Stimulated activated naive CD8-positive, alpha-beta T cell treated with anti-CD3 and anti-CD28 coated beads, Interleukin-15, Interleukin-2, amounts not matched to agents 100 ng/mL and 50 ng/mL, for 24 hours (primary cell): ENCODE results near the gene MYMK.
"Not testable (repeated sequence)": the region's sequence is repeated elsewhere in the genome, so short reads cannot be mapped to it uniquely, and the experiment has no call there.

Experiments
- H3K27ac Mint-ChIP-seq: one replicate; pipeline ENCODE4 v1.8.0; 2021; ENCODE audit warnings: mild to moderate bottlenecking, mixed read lengths
- H3K27me3 Mint-ChIP-seq: one replicate; pipeline ENCODE4 v1.8.0; 2021; ENCODE audit warnings: mixed read lengths
- H3K36me3 Mint-ChIP-seq: one replicate; pipeline ENCODE4 v1.8.0; 2021; ENCODE audit warnings: low read depth, mixed read lengths
- H3K4me1 Mint-ChIP-seq: one replicate; pipeline ENCODE4 v1.8.0; 2021; ENCODE audit warnings: low read depth, mixed read lengths
- H3K4me3 Mint-ChIP-seq: one replicate; pipeline ENCODE4 v1.8.0; 2021; ENCODE audit warnings: mild to moderate bottlenecking, mixed read lengths
- H3K9me3 Mint-ChIP-seq: one replicate; pipeline ENCODE4 v1.8.0; 2021; ENCODE audit warnings: mixed read lengths

Gene MYMK

GRCh38 chr9:133524679-133525228 lies at the start of gene MYMK:
Gene MYMK, minus strand, starts transcription at chr9:133524959. Its CDS starts 115 bp downstream, at chr9:133524844.
- no peaks in the 10 kb centered on the region for H3K27me3 Mint-ChIP-seq
- H3K36me3 Mint-ChIP-seq, result no peaks in the 10 kb centered on the region
- H3K9me3 Mint-ChIP-seq, result no peaks in the 10 kb centered on the region
- H3K4me3 Mint-ChIP-seq, result no peak within 1 kb of the TSS
- no peaks in the 10 kb centered on the region for H3K4me1 Mint-ChIP-seq
- no peak within 1 kb of the TSS for H3K27ac Mint-ChIP-seq

GRCh38 chr9:133573791-133574515 lies 49.2 kb upstream of the MYMK start:
- Mint-ChIP-seq H3K4me3 (no peak overlapping the region), H3K27ac (no peak overlapping the region), H3K9me3 (no peaks in the 10 kb centered on the region), H3K27me3 (peaks cover 13% of the 10 kb centered on the region), H3K36me3 (no peaks in the 10 kb centered on the region), H3K4me1 (peaks cover 7% of the 10 kb centered on the region)

- Mint-ChIP-seq H3K9me3 (no peaks in the 10 kb centered on the region), H3K36me3 (no peaks in the 10 kb centered on the region), H3K27ac (no peak overlapping the region), H3K4me3 (no peak overlapping the region), H3K27me3 (peaks cover 8% of the 10 kb centered on the region), H3K4me1 (peaks cover 7% of the 10 kb centered on the region)
Observed at GRCh38 chr9:133572821-133573361, 48.1 kb upstream of the MYMK start.

- Mint-ChIP-seq H3K4me3 (no peak overlapping the region), H3K36me3 (no peaks in the 10 kb centered on the region), H3K4me1 (peaks cover 7% of the 10 kb centered on the region), H3K9me3 (no peaks in the 10 kb centered on the region), H3K27ac (no peak overlapping the region), H3K27me3 (peaks cover 7% of the 10 kb centered on the region)
Observed at GRCh38 chr9:133571896-133572595, 47.3 kb upstream of the MYMK start.

GRCh38 chr9:133571391-133571890 lies 46.7 kb upstream of the MYMK start:
- Mint-ChIP-seq H3K27me3 (peaks cover 1% of the 10 kb centered on the region), H3K36me3 (no peaks in the 10 kb centered on the region), H3K9me3 (no peaks in the 10 kb centered on the region), H3K4me3 (no peak overlapping the region), H3K4me1 (peaks cover 1% of the 10 kb centered on the region), H3K27ac (no peak overlapping the region)

- Mint-ChIP-seq H3K4me3 (no peak overlapping the region), H3K36me3 (no peaks in the 10 kb centered on the region), H3K27ac (no peak overlapping the region), H3K9me3 (no peaks in the 10 kb centered on the region), H3K27me3 (no peaks in the 10 kb centered on the region), H3K4me1 (no peaks in the 10 kb centered on the region)
Observed at GRCh38 chr9:133570691-133571080, 45.9 kb upstream of the MYMK start.

- Mint-ChIP-seq H3K27me3 (no peaks in the 10 kb centered on the region), H3K9me3 (no peaks in the 10 kb centered on the region), H3K36me3 (no peaks in the 10 kb centered on the region), H3K4me1 (no peaks in the 10 kb centered on the region), H3K27ac (no peak overlapping the region), H3K4me3 (no peak overlapping the region)
Observed at GRCh38 chr9:133569891-133570690, 45.3 kb upstream of the MYMK start.

GRCh38 chr9:133569121-133569785 lies 44.5 kb upstream of the MYMK start:
- no peaks in the 10 kb centered on the region for H3K27me3 Mint-ChIP-seq
- H3K36me3 Mint-ChIP-seq, result no peaks in the 10 kb centered on the region

GRCh38 chr9:133568186-133568585 lies 43.4 kb upstream of the MYMK start:
- peaks cover 3% of the 10 kb centered on the region for H3K4me1 Mint-ChIP-seq
- H3K27me3 Mint-ChIP-seq, result no peaks in the 10 kb centered on the region
- H3K27ac Mint-ChIP-seq, result no peak overlapping the region
- no peaks in the 10 kb centered on the region for H3K9me3 Mint-ChIP-seq
- no peak overlapping the region for H3K4me3 Mint-ChIP-seq
- H3K36me3 Mint-ChIP-seq, result no peaks in the 10 kb centered on the region

More at GRCh38 chr9:133569121-133569785, 44.5 kb upstream of the MYMK start:
- H3K9me3 Mint-ChIP-seq, result no peaks in the 10 kb centered on the region
- H3K4me3 Mint-ChIP-seq, result no peak overlapping the region
- no peaks in the 10 kb centered on the region for H3K4me1 Mint-ChIP-seq
- no peak overlapping the region for H3K27ac Mint-ChIP-seq

GRCh38 chr9:133566817-133567216 lies 42.1 kb upstream of the MYMK start:
- Mint-ChIP-seq H3K27me3 (no peaks in the 10 kb centered on the region), H3K27ac (no peak overlapping the region), H3K4me1 (peaks cover 6% of the 10 kb centered on the region), H3K4me3 (no peak overlapping the region), H3K36me3 (no peaks in the 10 kb centered on the region), H3K9me3 (no peaks in the 10 kb centered on the region)

GRCh38 chr9:133566382-133566781 lies 41.6 kb upstream of the MYMK start:
- no peak overlapping the region for H3K27ac Mint-ChIP-seq
- no peaks in the 10 kb centered on the region for H3K27me3 Mint-ChIP-seq
- H3K9me3 Mint-ChIP-seq, result no peaks in the 10 kb centered on the region
- peaks cover 6% of the 10 kb centered on the region for H3K4me1 Mint-ChIP-seq
- H3K4me3 Mint-ChIP-seq, result no peak overlapping the region
- no peaks in the 10 kb centered on the region for H3K36me3 Mint-ChIP-seq

- H3K9me3 Mint-ChIP-seq, result no peaks in the 10 kb centered on the region
- no peaks in the 10 kb centered on the region for H3K27me3 Mint-ChIP-seq
- no peak overlapping the region for H3K27ac Mint-ChIP-seq
- H3K4me1 Mint-ChIP-seq, result peaks cover 10% of the 10 kb centered on the region
- no peaks in the 10 kb centered on the region for H3K36me3 Mint-ChIP-seq
- no peak overlapping the region for H3K4me3 Mint-ChIP-seq
Observed at GRCh38 chr9:133564451-133565116, 39.8 kb upstream of the MYMK start.

- H3K9me3 Mint-ChIP-seq, H3K27ac Mint-ChIP-seq: not testable (repeated sequence)
- peaks cover 15% of the 10 kb centered on the region for H3K4me1 Mint-ChIP-seq
Observed at GRCh38 chr9:133563814-133564213, 39.1 kb upstream of the MYMK start.

More at GRCh38 chr9:133563814-133564213, 39.1 kb upstream of the MYMK start:
- not testable (repeated sequence) for H3K27me3 Mint-ChIP-seq, H3K4me3 Mint-ChIP-seq, H3K36me3 Mint-ChIP-seq
